PC-9 (cell line): ENCODE data around the gene AK3. TPM values are rescaled to one million over a fixed set of nuclear protein-coding genes. Genes with fewer than 3 reads are reported as not detected.
A peak's percentile ranks its signal among the peaks of the same experiment; 100 is the strongest.

Source experiments
- BruUV-seq: library from RNA; stranded (reverse); fragments of 400-500 nt; replicated peaks from 2 replicates; lab custom pipeline; 2021; lab: Mats Ljungman, UMichigan
- CTCF ChIA-PET: fragments of 300-600 bp; sonication (Branson Sonifier 250); formaldehyde crosslinking; loops from one replicate; lab custom pipeline; 2022; ENCODE audit warnings: antibody characterized with exemption; lab: Charles Lee
- POLR2A ChIA-PET: fragments of 300-600 bp; sonication (Branson Sonifier 250); formaldehyde crosslinking; loops from one replicate; lab custom pipeline; 2022; ENCODE audit warnings: antibody characterized with exemption; ENCODE audit not compliant: unreplicated experiment; lab: Charles Lee
- DNase-seq, 2 experiments: peaks; one replicate each; pipeline versions ENCODE4 v3.0.0 to v3.0.0-alpha.2; 2015 to 2022; ENCODE audit warnings: mixed read lengths in 1 of 2
- H2AFZ ChIP-seq: fragments of 200-600 bp; sonication (generic); 2 replicates; pipeline ENCODE4 v1.8.1; 2017; ENCODE audit warnings: antibody characterized with exemption
- H3F3A ChIP-seq: fragments of 200-600 bp; sonication (generic); 2 replicates; pipeline ENCODE4 v1.8.1; 2017; ENCODE audit warnings: antibody characterized with exemption, mild to moderate bottlenecking, low read depth; ENCODE audit not compliant: insufficient read depth
- H3K27ac ChIP-seq: fragments of 200-600 bp; sonication (generic); 2 replicates; pipeline ENCODE4 v1.6.1; 2016; ENCODE audit warnings: mixed run types
- H3K27me3 ChIP-seq: fragments of 200-600 bp; sonication (generic); 2 replicates; pipeline ENCODE4 v1.6.1; 2016; ENCODE audit warnings: low read depth, mixed run types; ENCODE audit not compliant: insufficient read depth
- H3K36me3 ChIP-seq: fragments of 200-600 bp; sonication (generic); 2 replicates; pipeline ENCODE4 v1.6.1; 2016; ENCODE audit warnings: low read depth, mixed run types
- H3K4me1 ChIP-seq: fragments of 200-600 bp; sonication (generic); replicated peaks from 2 replicates; pipeline ENCODE4 v1.6.1; 2016; ENCODE audit warnings: mixed run types; ENCODE audit not compliant: insufficient read depth
- H3K4me2 ChIP-seq: fragments of 200-600 bp; sonication (generic); 2 replicates; pipeline ENCODE4 v1.6.1; 2017; ENCODE audit warnings: mixed run types
- H3K4me3 ChIP-seq: fragments of 200-600 bp; sonication (generic); 2 replicates; pipeline ENCODE4 v1.6.1; 2016; ENCODE audit warnings: mixed run types
- H3K79me2 ChIP-seq: fragments of 200-600 bp; sonication (generic); 2 replicates; pipeline ENCODE4 v1.6.1; 2017; ENCODE audit warnings: low read depth, mixed run types
- H3K9me2 ChIP-seq: fragments of 200-600 bp; sonication (generic); 2 replicates; pipeline ENCODE4 v1.8.1; 2017; ENCODE audit warnings: mild to moderate bottlenecking; ENCODE audit not compliant: insufficient read depth
- H3K9me3 ChIP-seq: fragments of 200-600 bp; sonication (generic); 2 replicates; pipeline ENCODE4 v1.8.1; 2016; ENCODE audit warnings: low read depth; ENCODE audit not compliant: insufficient read depth
- H4K20me1 ChIP-seq: fragments of 200-600 bp; sonication (generic); 2 replicates; pipeline ENCODE4 v1.8.1; 2017; ENCODE audit not compliant: insufficient read depth
- CTCF ChIP-seq: fragments of 200-600 bp; sonication (generic); conservative IDR thresholded peaks from 2 replicates; pipeline ENCODE4 v1.6.1; 2017; ENCODE audit warnings: mixed run types, antibody characterized with exemption, mild to moderate bottlenecking, moderate library complexity
- EZH2 ChIP-seq: fragments of 200-600 bp; sonication (generic); IDR thresholded peaks from 2 replicates; pipeline ENCODE4 v1.8.0; 2017; ENCODE audit warnings: antibody characterized with exemption, low read depth
- intact Hi-C: fragments of 100-400 bp; cut with micrococcal nuclease; formaldehyde crosslinking; loops from one replicate; pipeline ENCODE4 v1.10.0; 2022; ENCODE audit not compliant: unreplicated experiment
- total RNA-seq: library from RNA; stranded (reverse); gene quantifications from 2 replicates; pipeline ENCODE4 v1.2.3, GENCODE V29; 2021

Gene AK3
- total RNA-seq, 1 experiment from 2014 or later: 36.2 TPM

- TSS peak; percentile 97 for BruUV-seq
- H3K27me3 ChIP-seq: no peaks in the 10 kb centered on the region
- H3K4me3 ChIP-seq: peak overlapping the region; percentile 87
- CTCF ChIA-PET: interaction anchor here (0.7 kb wide), 1 partner anchor 78 kb away, joined by 4 read pairs; no protein-coding TSS in a partner anchor
- H4K20me1 ChIP-seq: no peaks in the 10 kb centered on the region
- no peaks in the 10 kb centered on the region for H3K9me3 ChIP-seq
- peaks cover 15% of the 10 kb centered on the region for H3F3A ChIP-seq
- H3K27ac ChIP-seq: peak overlapping the region; percentile 82
- no peak for DNase-seq
- peak overlapping the region; percentile 88 for H3K4me2 ChIP-seq
- POLR2A ChIA-PET: no interaction called here
- intact Hi-C loops: loop anchor here (1.0 kb wide), 2 partner anchors 16 to 296 kb away; partner anchors contain the start of gene PLPP6
- H3K79me2 ChIP-seq: peaks cover 31% of the 10 kb centered on the region
- TF ChIP-seq CTCF (no peak), EZH2 (no peak)
- H3K4me1 ChIP-seq: peaks cover 20% of the 10 kb centered on the region
- peak overlapping the region; percentile 90 for H2AFZ ChIP-seq
- H3K36me3 ChIP-seq: no peaks in the 10 kb centered on the region
- H3K9me2 ChIP-seq: no peaks in the 10 kb centered on the region
These were observed 62.2 kb downstream of the AK3 start for GRCh38 chr9:4678679-4679267.

- H3K4me1 ChIP-seq: peaks cover 20% of the 10 kb centered on the region
- ChIA-PET POLR2A (interaction anchor here (0.6 kb wide), 1 partner anchor 1282 kb away, joined by 19 read pairs; no protein-coding TSS in a partner anchor), CTCF (interaction anchor here (0.6 kb wide), 2 partner anchors 910 to 918 kb away, joined by 3 to 5 read pairs; no protein-coding TSS in a partner anchor)
- H3K36me3 ChIP-seq: no peaks in the 10 kb centered on the region
- no peaks in the 10 kb centered on the region for H3K27me3 ChIP-seq
- no peak overlapping the region for H3K27ac ChIP-seq
- intact Hi-C loops: no loop called here
- no TSS peak for BruUV-seq
- peaks cover 15% of the 10 kb centered on the region for H3F3A ChIP-seq
- TF ChIP-seq CTCF: no peak
- TF ChIP-seq EZH2: no peak
- H3K4me3 ChIP-seq: no peak overlapping the region
- H3K4me2 ChIP-seq: 0 out of 2 replicates have a peak overlapping the region, but pooled peaks have one; percentile 88
- no peaks in the 10 kb centered on the region for H3K9me3 ChIP-seq
- DNase-seq: no peak
- H2AFZ ChIP-seq: no peak overlapping the region
- H4K20me1 ChIP-seq: no peaks in the 10 kb centered on the region
- no peaks in the 10 kb centered on the region for H3K9me2 ChIP-seq
- H3K79me2 ChIP-seq: peaks cover 26% of the 10 kb centered on the region
These were observed 63.6 kb downstream of the AK3 start for GRCh38 chr9:4677392-4677791.

GRCh38 chr9:4674783-4675182 is 66.2 kb downstream of the AK3 start:
- POLR2A ChIA-PET: no interaction called here
- no peak for DNase-seq
- intact Hi-C loops: no loop called here

More at GRCh38 chr9:4674783-4675182, 66.2 kb downstream of the AK3 start:
- Histone ChIP-seq H3K4me1 (0 out of 2 replicates have a peak, but pooled peaks cover 11% of the 10 kb centered on the region), H3K27ac (no peak overlapping the region), H3F3A (peaks cover 11% of the 10 kb centered on the region), H3K27me3 (no peaks in the 10 kb centered on the region), H3K4me2 (no peak overlapping the region), H3K9me2 (no peaks in the 10 kb centered on the region), H3K79me2 (peaks cover 1% of the 10 kb centered on the region; the same call in 1 of the 2 replicates), H3K9me3 (no peaks in the 10 kb centered on the region), H2AFZ (no peak overlapping the region), H3K4me3 (no peak overlapping the region), H3K36me3 (no peaks in the 10 kb centered on the region), H4K20me1 (no peaks in the 10 kb centered on the region)
- CTCF ChIA-PET: interaction anchor here (0.6 kb wide), 1 partner anchor 57 kb away, joined by 3 read pairs; no protein-coding TSS in a partner anchor
- no peak for TF ChIP-seq CTCF
- TF ChIP-seq EZH2: no peak
- BruUV-seq: no TSS peak
